ENCODE measurements around the gene ANKRD63.

DNA sequence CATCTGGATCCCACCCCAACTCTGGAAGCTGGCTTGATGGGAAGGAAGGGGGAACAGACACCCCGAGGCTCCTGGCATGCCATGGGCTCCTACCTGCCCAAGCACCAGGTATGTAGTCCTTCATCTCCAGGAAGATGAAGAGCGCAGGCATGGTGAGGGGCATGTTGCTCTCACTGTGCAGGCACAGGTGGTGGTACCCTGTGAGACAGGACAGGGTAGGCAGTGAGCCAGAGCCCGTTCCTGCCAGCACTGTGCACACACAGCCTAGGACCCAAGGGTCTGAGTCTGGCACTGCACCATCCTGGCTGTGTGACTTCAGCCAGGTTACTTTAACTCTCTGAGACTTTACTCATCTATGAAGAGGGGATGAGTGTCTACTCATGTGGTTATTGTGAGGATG, 9.4 kb upstream of the ANKRD63 start:
- TF ChIP-seq, protein P1, sequence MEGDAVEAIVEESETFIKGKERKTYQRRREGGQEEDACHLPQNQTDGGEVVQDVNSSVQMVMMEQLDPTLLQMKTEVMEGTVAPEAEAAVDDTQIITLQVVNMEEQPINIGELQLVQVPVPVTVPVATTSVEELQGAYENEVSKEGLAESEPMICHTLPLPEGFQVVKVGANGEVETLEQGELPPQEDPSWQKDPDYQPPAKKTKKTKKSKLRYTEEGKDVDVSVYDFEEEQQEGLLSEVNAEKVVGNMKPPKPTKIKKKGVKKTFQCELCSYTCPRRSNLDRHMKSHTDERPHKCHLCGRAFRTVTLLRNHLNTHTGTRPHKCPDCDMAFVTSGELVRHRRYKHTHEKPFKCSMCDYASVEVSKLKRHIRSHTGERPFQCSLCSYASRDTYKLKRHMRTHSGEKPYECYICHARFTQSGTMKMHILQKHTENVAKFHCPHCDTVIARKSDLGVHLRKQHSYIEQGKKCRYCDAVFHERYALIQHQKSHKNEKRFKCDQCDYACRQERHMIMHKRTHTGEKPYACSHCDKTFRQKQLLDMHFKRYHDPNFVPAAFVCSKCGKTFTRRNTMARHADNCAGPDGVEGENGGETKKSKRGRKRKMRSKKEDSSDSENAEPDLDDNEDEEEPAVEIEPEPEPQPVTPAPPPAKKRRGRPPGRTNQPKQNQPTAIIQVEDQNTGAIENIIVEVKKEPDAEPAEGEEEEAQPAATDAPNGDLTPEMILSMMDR (IDR thresholded peaks at IDR 0.05; ENCODE audit: low read depth, low read length, poor library complexity, severe bottlenecking) = no peak
- no peak for TF ChIP-seq EZH2phosphoT487 (IDR thresholded peaks at IDR 0.05; ENCODE audit: borderline replicate concordance, low read length)
